H1 (cell line): ENCODE results near the gene FLT1. TPM values are rescaled to one million over a fixed set of nuclear protein-coding genes. Genes with fewer than 3 reads are reported as not detected.

Experiments used
- CTCF ChIA-PET: fragments of 300-600 bp; sonication (Branson Sonifier 250); formaldehyde crosslinking; loops from one replicate; lab custom pipeline; 2021; ENCODE audit not compliant: partially characterized antibody; lab: Charles Lee
- POLR2A ChIA-PET: fragments of 300-600 bp; sonication (Branson Sonifier 250); formaldehyde crosslinking; loops from one replicate; lab custom pipeline; 2021; ENCODE audit warnings: inconsistent platforms; ENCODE audit not compliant: partially characterized antibody; lab: Charles Lee
- DNase-seq, 2 experiments: peaks; one replicate each; pipeline versions ENCODE4 v3.0.0 to v3.0.0-alpha.2; 2010 to 2022; ENCODE audit warnings: low spot score in 2 of 2, low read depth in 1 of 2, mixed read lengths in 1 of 2
- FAIRE-seq: peaks from 2 replicates; lab custom pipeline; 2011; peaks lifted over from hg19 to GRCh38; lab: Jason Lieb, UNC
- H2AFZ ChIP-seq: 2 replicates; pipeline ENCODE4 v1.8.1; 2012; ENCODE audit warnings: low read length, inconsistent platforms
- H2AK5ac ChIP-seq: 2 replicates; pipeline ENCODE4 v1.6.1; 2013; ENCODE audit warnings: low read depth, low read length
- H2BK120ac ChIP-seq: replicated peaks from 2 replicates; pipeline ENCODE3; 2013; ENCODE audit warnings: low read depth, low read length, inconsistent platforms
- H2BK12ac ChIP-seq: 2 replicates; pipeline ENCODE4 v1.6.1; 2013; ENCODE audit warnings: low read depth, low read length
- H2BK15ac ChIP-seq: 2 replicates; pipeline ENCODE4 v1.6.1; 2013; ENCODE audit warnings: low read length
- H2BK20ac ChIP-seq: 2 replicates; pipeline ENCODE4 v1.6.1; 2013; ENCODE audit warnings: low read length
- H2BK5ac ChIP-seq: 2 replicates; pipeline ENCODE4 v1.6.1; 2013; ENCODE audit warnings: low read depth, low read length
- H3K14ac ChIP-seq: 2 replicates; pipeline ENCODE4 v1.6.1; 2013; ENCODE audit warnings: inconsistent platforms; ENCODE audit not compliant: insufficient read length
- H3K18ac ChIP-seq: 2 replicates; pipeline ENCODE4 v1.6.1; 2013; ENCODE audit warnings: low read length; ENCODE audit errors: extremely low read depth
- H3K23ac ChIP-seq: 2 replicates; pipeline ENCODE4 v1.6.1; 2013; ENCODE audit warnings: inconsistent platforms; ENCODE audit not compliant: insufficient read length
- H3K23me2 ChIP-seq: 2 replicates; pipeline ENCODE4 v1.6.1; 2013; ENCODE audit warnings: low read depth, low read length
- H3K27ac ChIP-seq: 2 replicates; pipeline ENCODE4 v1.6.1; 2011; ENCODE audit warnings: low read depth, low read length, inconsistent platforms
- H3K27me3 ChIP-seq, 4 experiments: replicated peaks in 1 of 4; 1 replicate in 1 of 4; 2 replicates in 3 of 4; pipeline versions ENCODE4 v1.6.1 to v1.8.1; 2011 to 2013; ENCODE audit warnings: low read length in 3 of 4, mild to moderate bottlenecking in 3 of 4, inconsistent platforms in 2 of 4, mixed read lengths in 2 of 4, moderate library complexity in 1 of 4; ENCODE audit not compliant: control insufficient read depth in 3 of 4, insufficient read depth in 3 of 4; ENCODE audit errors: extremely low read depth in 1 of 4
- H3K36me3 ChIP-seq, 4 experiments: 2 replicates each; pipeline versions ENCODE4 v1.6.1 to v1.8.1; 2011 to 2013; ENCODE audit warnings: mild to moderate bottlenecking in 4 of 4, low read length in 3 of 4, moderate library complexity in 2 of 4, control low read depth in 1 of 4, inconsistent platforms in 1 of 4; ENCODE audit not compliant: insufficient read depth in 4 of 4, control insufficient read depth in 2 of 4
- H3K4ac ChIP-seq: replicated peaks from 2 replicates; pipeline ENCODE3; 2013; ENCODE audit warnings: low read length, low read depth, mixed read lengths, inconsistent platforms; ENCODE audit not compliant: insufficient read length
- H3K4me1 ChIP-seq, 4 experiments: replicated peaks in 1 of 4; 1 replicate in 1 of 4; 2 replicates in 3 of 4; pipeline versions ENCODE4 v1.6.1 to v1.8.1; 2011 to 2013; ENCODE audit warnings: low read length in 3 of 4, inconsistent platforms in 2 of 4, mixed read lengths in 1 of 4; ENCODE audit not compliant: insufficient read depth in 4 of 4, control insufficient read depth in 3 of 4
- H3K4me2 ChIP-seq, 2 experiments: 2 replicates each; pipeline versions ENCODE4 v1.6.1 to v1.8.1; 2011 to 2013; ENCODE audit warnings: low read depth in 2 of 2, low read length in 2 of 2, control low read depth in 1 of 2, inconsistent platforms in 1 of 2, mild to moderate bottlenecking in 1 of 2; ENCODE audit not compliant: insufficient read depth in 1 of 2
- H3K4me3 ChIP-seq, 4 experiments: fragments of 200-600, 300-600 bp in 1 of 4; sonication (generic), shearing (Covaris generic), sonication (Bioruptor Twin) in 1 of 4; 2 replicates each; pipeline versions ENCODE4 v1.5.1 to v1.8.1; 2011 to 2016; ENCODE audit warnings: low read length in 4 of 4, low read depth in 3 of 4, control low read depth in 2 of 4, inconsistent platforms in 2 of 4, mild to moderate bottlenecking in 2 of 4, mixed read lengths in 1 of 4, moderate library complexity in 1 of 4; ENCODE audit not compliant: insufficient read depth in 2 of 4; ENCODE audit errors: extremely low read depth in 1 of 4
- H3K56ac ChIP-seq: replicated peaks from 2 replicates; pipeline ENCODE3; 2013; ENCODE audit warnings: low read depth, mild to moderate bottlenecking, mixed read lengths, low read length, inconsistent platforms; ENCODE audit not compliant: insufficient read length
- H3K79me1 ChIP-seq: 2 replicates; pipeline ENCODE4 v1.6.1; 2013; ENCODE audit warnings: low read depth, low read length, control low read depth
- H3K79me2 ChIP-seq, 2 experiments: 2 replicates each; pipeline versions ENCODE4 v1.6.1 to v1.8.1; 2012 to 2013; ENCODE audit warnings: low read length in 2 of 2, mild to moderate bottlenecking in 2 of 2, inconsistent platforms in 1 of 2; ENCODE audit not compliant: insufficient read depth in 2 of 2, control insufficient read depth in 1 of 2
- H3K9ac ChIP-seq, 4 experiments: replicated peaks in 1 of 4; 1 replicate in 1 of 4; 2 replicates in 3 of 4; pipeline versions ENCODE4 v1.6.1 to v1.8.1; 2011 to 2013; ENCODE audit warnings: low read depth in 3 of 4, low read length in 3 of 4, control low read depth in 2 of 4, mild to moderate bottlenecking in 2 of 4, moderate library complexity in 2 of 4, inconsistent platforms in 1 of 4; ENCODE audit errors: extremely low read depth in 1 of 4
- H3K9me3 ChIP-seq, 2 experiments: 2 replicates each; pipeline versions ENCODE4 v1.6.1 to v1.8.1; 2012 to 2013; ENCODE audit warnings: mild to moderate bottlenecking in 2 of 2, moderate library complexity in 2 of 2, control low read depth in 1 of 2, inconsistent platforms in 1 of 2, low read depth in 1 of 2, low read length in 1 of 2, mixed read lengths in 1 of 2; ENCODE audit not compliant: insufficient read depth in 2 of 2
- H4K20me1 ChIP-seq, 2 experiments: replicated peaks in 1 of 2; 2 replicates each; pipeline versions ENCODE3 to v1.8.1; 2011 to 2013; ENCODE audit warnings: inconsistent platforms in 2 of 2, low read length in 2 of 2, mild to moderate bottlenecking in 1 of 2; ENCODE audit not compliant: insufficient read depth in 2 of 2, control insufficient read depth in 1 of 2
- H4K5ac ChIP-seq: 2 replicates; pipeline ENCODE4 v1.6.1; 2013; ENCODE audit warnings: low read length, low read depth, mixed read lengths, inconsistent platforms; ENCODE audit not compliant: insufficient read length
- H4K8ac ChIP-seq: 2 replicates; pipeline ENCODE4 v1.8.0; 2013; ENCODE audit warnings: mild to moderate bottlenecking, moderate library complexity, low read length, inconsistent platforms; ENCODE audit not compliant: insufficient read depth; ENCODE audit errors: extremely low read depth
- H4K91ac ChIP-seq: replicated peaks from 2 replicates; pipeline ENCODE3; 2013; ENCODE audit warnings: low read length, mixed read lengths, inconsistent platforms; ENCODE audit not compliant: insufficient read length
- PHF8 ChIP-seq: fragments of 200-600 bp; sonication (generic); conservative IDR thresholded peaks from 2 replicates; pipeline ENCODE4 v1.7.1; 2012; ENCODE audit warnings: low read depth, mild to moderate bottlenecking, inconsistent platforms, low read length, moderate library complexity
- RFX5 ChIP-seq: IDR thresholded peaks from 2 replicates; pipeline ENCODE4 v1.6.1; 2011; ENCODE audit warnings: low read depth, low read length, improper control_type of control experiment, borderline replicate concordance
- SRF ChIP-seq: IDR thresholded peaks from 2 replicates; pipeline ENCODE4 v1.6.1; 2011; ENCODE audit warnings: mild to moderate bottlenecking, low read depth, low read length, moderate library complexity
- WGBS, 2 experiments: shearing (Covaris generic) in 1 of 2; methylation state at CpG; one replicate each; pipeline versions ENCODE4 v1.1.6 to v1.1.7; 2013 to 2015; ENCODE audit warnings: low lambda C conversion rate in 2 of 2, mixed read lengths in 2 of 2, inconsistent platforms in 1 of 2, low coverage in 1 of 2, missing lambda C conversion rate in 1 of 2; ENCODE audit not compliant: insufficient replicate concordance in 2 of 2, insufficient coverage in 1 of 2, insufficient read length in 1 of 2; ENCODE audit errors: extremely low coverage in 1 of 2, missing lambda C conversion rate in 1 of 2; 5-methylcytosine and 5-hydroxymethylcytosine counted together
- polyA plus RNA-seq, 7 experiments: library from polyadenylated mRNA; depleted of rRNA in 3 of 7; stranded (reverse) in 5 of 7; unstranded in 2 of 7; fragments of >200 nt in 5 of 7; fragments of 200-250 nt in 2 of 7; gene quantifications; 1 replicate in 5 of 7; 2 replicates in 1 of 7; 4 replicates in 1 of 7; pipeline versions ENCODE4 v1.2.1 to v1.2.3, GENCODE V29; 2011 to 2013; ENCODE audit warnings: missing spikeins in 2 of 7, mixed read lengths in 2 of 7
- total RNA-seq: library from RNA; stranded (reverse); fragmentation: NEBNext Ultra II Directional; extraction: Animal tissue kit (Norgen Biotek cat#: 25700); gene quantifications from 2 replicates; pipeline ENCODE4 v1.2.1, GENCODE V29; 2021

Gene FLT1
- total and polyA plus RNA-seq, 2 of the 8 experiments (the other 6 are each of a cell fraction or from before 2014, with no cell fraction given): 19.7 to 90.2 TPM

GRCh38 chr13:28349371-28349770, 145.6 kb downstream of the FLT1 start:
- FAIRE-seq (no peak), DNase-seq (no peak)
- H4K20me1 ChIP-seq: peaks cover 0 to 1% of the 10 kb centered on the region in 2 experiments
- no peak overlapping the region for H2BK5ac ChIP-seq
- H3K18ac ChIP-seq: no peak overlapping the region
- no peak overlapping the region for H2BK15ac ChIP-seq
- no peak overlapping the region for H3K4me3 ChIP-seq
- no peak overlapping the region for H2BK12ac ChIP-seq
- H3K36me3 ChIP-seq: peaks cover 0 to under 1% (median 0%) of the 10 kb centered on the region in 4 experiments; a peak in 2 of 8 replicates
- ChIA-PET POLR2A (no interaction called here), CTCF (interaction anchor here (0.6 kb wide), 1 partner anchor 438 kb away, joined by 3 read pairs; no protein-coding TSS in a partner anchor)
- H2AK5ac ChIP-seq: no peak overlapping the region
- no peak overlapping the region for H3K56ac ChIP-seq
- TF ChIP-seq SRF (no peak), PHF8 (no peak), RFX5 (no peak)
- WGBS, 2 experiments: 86% methylated on average over 6 of the region's 6 CpGs; no CpG with 5 or more reads in 1 of the 2 experiments
- H3K23ac ChIP-seq: no peak overlapping the region
- no peak overlapping the region for H4K91ac ChIP-seq
- peaks cover 0 to 2% (median 0%) of the 10 kb centered on the region in 4 experiments; a peak in 2 of 7 replicates for H3K4me1 ChIP-seq
- peaks cover 2% of the 10 kb centered on the region; the same call in 1 of the 2 replicates for H3K23me2 ChIP-seq
- no peak overlapping the region for H4K8ac ChIP-seq
- no peak overlapping the region for H2BK120ac ChIP-seq
- no peak overlapping the region for H2BK20ac ChIP-seq
- H3K4ac ChIP-seq: no peak overlapping the region
- no peaks in the 10 kb centered on the region for H3K27me3 ChIP-seq
- H3K27ac ChIP-seq: no peak overlapping the region
- H3K9me3 ChIP-seq: no peaks in the 10 kb centered on the region
- H3K14ac ChIP-seq: no peak overlapping the region
- H3K79me2 ChIP-seq: no peaks in the 10 kb centered on the region
- H3K79me1 ChIP-seq: no peaks in the 10 kb centered on the region
- H2AFZ ChIP-seq: no peak overlapping the region
- H4K5ac ChIP-seq: no peak overlapping the region
- no peak overlapping the region for H3K9ac ChIP-seq
- no peak overlapping the region for H3K4me2 ChIP-seq
